GM21360 (cell line): ENCODE measurements around the gene NEDD4L.

ENCODE experiments used
- ATAC-seq: cut with Tn5 transposase; IDR thresholded peaks from one replicate; pipeline ENCODE4 v1.9.1; 2021; ENCODE audit warnings: mild to moderate bottlenecking, moderate library complexity; ENCODE audit not compliant: unreplicated experiment

The NEDD4L gene

DNA sequence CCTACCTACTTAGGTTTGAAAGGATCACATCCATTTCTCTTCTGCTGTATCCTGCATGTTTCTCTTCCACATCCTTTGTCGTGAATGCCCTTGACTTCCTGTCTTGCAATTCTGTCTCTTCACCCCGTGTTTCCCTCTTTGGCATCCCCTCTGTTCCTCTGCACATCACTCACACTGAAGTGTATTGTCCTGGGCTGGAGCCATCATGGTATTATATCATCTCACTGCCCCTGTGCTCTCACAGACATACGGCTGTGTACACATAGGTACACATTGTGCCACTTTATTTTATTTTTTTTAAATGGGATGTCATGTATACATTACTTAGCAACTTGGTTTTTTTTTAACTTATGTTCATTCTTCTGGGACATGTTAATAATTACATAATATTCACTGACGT lies 293.3 kb downstream of the NEDD4L start:
- ATAC-seq: no peak

DNA sequence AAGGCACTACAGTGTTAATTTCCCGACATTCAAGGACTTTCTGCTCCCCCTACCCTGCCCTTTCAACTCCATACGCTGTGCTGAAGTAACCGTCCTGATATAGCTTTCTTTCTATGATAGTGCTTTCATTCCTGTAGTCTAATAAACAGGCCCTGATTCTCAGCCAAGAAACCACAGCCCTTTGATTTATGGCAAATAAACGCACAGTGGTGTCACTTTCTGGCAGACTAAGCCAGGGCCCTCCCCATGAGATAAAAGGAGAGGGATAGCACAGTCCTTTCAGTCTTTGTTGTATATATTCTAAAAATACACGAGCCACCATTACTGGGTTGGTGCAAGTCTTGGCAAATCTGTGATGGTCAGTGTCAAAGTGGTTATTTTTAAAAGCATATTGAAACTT lies 293.7 kb downstream of the NEDD4L start:
- no peak for ATAC-seq

DNA sequence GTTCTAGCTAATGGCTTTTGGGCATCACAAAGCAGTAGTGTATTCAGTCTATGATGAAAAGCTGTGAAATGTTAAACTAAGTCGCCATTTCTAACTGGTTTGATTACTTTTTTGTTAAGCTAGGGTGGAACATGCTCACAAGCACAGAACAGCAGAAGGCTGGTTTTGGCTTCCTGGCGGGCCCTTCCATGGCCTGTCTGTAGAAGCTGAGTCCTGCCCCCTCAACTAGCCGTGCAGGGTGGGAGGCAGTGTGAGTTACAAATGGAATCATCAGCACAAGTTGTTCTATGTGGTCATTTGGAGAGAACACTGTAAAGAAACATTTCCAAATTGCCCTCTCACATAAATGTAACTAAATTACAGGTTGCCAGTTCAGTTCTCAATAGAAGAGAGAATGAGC lies 294.1 kb downstream of the NEDD4L start:
- no peak for ATAC-seq

DNA sequence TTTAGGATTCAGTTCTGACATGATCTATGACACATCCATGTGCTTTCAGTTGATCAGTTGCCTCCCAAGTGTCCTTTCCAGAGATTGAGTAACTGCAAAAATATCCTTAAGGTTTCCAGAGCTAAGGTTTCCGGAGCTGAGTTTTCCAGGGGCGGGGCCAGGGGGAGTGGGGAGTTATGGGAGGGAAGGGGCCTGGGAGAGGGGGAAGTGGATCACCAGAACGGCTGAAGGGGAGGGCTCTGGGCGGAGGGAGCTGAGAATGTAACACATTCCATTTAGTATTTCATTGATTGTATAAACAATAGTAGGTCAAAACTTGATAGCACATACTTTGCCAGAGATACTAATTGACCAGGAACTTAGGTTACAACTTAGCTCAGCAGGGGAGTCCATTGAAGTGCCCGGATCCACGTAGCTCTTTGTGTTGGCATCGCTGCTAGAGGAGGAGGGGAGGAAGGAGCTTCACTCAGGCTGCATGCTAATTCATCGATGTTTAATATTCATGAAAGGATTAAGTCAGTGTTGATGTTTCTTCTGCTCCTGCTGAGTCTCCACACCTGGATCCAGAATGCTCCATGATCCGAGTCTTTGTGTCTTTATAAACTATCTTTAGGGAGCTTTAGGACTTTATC lies 295.1 kb downstream of the NEDD4L start:
- ATAC-seq: no peak

DNA sequence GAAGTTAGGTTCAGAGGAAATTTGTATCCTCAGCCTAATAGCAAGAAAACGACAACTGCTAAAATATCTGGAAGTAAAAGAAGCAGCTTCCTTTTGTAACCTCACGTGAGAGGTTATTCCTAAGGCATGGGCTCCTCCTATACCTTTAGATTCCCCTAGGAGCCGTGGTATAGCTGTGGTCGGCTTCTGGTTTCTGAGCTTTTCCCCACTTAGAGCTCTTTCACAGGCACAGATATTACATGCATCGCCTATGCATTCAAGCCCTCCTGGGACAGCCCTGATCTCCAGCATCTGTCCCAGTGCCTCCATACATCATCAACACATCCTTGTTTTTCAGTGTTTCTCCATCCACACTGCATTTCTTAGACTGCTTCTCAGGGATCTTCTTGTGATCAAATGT lies 295.9 kb downstream of the NEDD4L start:
- ATAC-seq: no peak

DNA sequence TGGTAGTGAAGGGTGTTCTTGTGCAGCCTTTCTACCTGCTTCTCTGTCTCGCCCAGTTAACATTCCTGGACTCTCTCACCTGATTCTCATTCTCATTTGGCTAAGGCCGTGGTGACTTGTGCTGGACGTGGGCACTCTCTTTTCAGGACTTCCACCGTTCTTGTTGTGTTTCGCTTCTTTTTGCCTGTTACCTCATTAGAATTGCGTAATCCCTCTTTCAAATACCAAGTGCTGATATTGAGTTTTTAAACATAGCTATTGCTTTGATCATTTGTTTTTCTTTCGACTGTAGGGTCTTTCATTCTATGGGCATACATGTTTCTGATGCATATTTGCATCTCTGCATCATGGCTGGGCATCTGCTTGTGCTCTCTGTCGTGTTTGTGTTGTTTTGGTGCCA lies 297.9 kb downstream of the NEDD4L start:
- ATAC-seq: no peak

DNA sequence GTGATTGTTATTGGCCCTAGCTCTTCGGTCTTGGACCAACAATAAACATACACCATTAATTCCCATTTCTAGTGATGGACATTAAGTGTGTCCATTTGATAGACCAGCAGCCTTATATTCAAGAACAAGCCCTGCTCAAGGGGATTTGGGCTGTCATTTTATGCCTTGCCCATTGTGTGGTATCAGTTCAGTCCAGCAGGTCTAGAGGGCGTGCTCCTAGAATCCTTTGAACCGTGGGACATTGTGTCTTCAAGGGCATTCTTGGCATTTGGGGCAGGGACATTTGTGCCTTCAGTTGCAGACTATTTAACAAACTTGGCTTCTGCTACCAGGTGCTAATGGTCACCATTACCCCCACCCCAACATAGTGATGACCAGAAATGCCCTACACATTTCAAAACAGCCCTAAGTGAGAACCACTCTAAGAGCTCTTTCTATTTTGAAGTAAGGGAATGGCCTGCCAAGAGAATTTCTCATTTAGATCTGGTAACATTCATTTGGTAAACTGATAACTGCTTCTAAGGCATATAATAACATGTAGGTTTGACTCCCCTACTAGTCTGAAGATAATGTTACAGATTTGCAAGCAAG lies 300.1 kb downstream of the NEDD4L start:
- ATAC-seq: no peak

DNA sequence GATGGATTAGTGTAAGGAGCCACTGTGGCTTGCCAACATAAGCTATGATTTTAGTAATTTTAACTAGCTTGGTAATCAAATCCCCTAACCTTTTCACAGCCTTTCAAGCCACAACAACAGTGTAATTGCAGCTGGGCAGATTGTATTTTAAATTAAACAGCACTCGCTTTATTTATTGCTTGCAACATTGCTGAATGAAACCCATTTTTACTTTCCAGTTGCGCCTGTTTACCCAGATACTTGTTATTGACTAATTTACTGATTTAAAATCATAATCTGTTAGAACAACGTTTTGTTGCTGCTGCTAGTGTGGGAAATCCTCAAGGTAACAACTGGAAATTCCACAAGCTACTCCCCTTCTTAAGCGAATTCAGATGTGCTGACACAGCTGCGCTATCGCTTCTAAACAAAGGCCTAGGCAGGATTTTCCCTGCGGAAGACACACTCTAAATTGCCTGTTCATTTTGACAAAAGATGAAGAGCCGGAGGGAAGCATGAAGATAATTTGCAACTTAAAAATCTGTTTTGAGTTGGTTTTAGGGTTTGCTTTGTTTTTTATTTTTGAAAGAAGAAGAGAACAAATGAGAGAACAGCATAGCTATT lies 300.9 kb downstream of the NEDD4L start:
- ATAC-seq: no peak

DNA sequence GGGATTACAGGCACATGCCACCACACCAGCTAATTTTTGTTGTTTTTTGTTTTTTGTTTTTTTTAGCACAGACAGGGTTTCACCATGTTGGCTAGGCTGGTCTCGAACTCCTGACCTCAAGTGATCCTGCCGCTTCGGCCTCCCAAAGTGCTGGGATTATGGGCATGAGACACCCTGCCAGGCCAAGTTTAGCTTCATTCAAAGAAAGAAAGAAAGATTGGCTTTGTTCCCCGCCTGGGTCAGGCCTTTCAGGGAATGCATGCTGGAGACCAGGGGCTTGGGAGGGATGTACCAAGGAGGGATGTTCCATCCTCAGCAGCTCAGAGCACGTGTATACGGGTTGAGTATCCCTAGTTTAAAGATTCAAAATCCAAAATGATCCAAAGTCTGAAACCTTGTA lies 301.8 kb downstream of the NEDD4L start:
- no peak for ATAC-seq

DNA sequence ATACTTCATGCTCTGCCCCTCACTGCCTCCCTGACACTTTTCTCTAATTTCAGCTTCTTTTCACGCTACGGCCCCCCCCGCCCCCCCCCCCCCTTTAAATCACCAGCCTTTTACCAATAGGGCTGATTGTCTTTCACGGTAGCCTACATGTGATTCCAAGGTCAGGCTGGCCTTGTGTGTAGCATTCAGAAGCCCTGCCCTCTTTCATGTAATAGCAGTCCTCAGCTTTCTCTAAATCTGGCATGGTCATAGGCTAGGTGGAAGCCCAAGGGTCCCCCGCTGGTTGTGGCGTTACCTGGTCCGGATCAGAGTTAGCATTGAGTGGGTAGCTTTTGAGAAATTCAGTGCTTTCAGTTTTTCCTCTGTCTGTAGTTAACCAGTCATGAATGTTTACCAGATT lies 303.1 kb downstream of the NEDD4L start:
- no peak for ATAC-seq

DNA sequence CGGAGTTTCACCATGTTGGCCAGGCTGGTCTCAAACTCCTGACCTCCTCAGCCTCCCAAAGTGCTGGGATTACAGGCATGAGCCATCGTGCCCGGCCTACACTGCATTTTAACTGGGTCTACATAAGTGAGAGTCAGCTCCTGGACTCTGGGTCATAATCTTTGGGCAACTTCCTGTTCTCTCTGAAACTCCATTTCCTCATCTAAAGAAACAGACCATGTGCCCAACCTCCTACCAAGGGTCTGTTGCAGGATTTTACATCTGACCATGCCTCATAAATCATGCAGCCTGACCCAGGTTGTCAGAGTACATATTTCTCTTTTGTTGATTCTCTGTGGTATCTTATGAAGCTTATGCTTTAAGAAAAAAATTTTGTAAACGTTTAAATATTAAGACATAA lies 304.5 kb downstream of the NEDD4L start:
- ATAC-seq: no peak

DNA sequence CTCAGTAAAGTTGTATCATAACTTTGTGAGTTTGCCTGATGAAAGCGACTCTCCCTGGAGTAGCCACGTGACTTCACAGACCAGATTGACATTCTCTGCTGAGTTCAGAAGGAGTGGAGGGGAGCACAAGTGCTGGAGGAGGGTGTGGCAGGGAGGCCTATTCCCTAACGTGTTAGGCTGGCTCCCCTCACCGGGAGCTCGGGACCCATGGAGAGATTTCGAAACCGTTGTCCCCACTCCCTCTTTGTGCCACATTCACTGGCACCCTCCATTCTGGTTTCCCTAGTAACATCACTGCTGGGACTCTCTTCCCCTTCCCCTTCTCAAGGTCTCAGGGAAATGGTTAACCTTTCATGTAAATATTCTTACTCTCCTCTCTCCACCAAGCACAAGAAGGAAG lies 304.9 kb downstream of the NEDD4L start:
- no peak for ATAC-seq

DNA sequence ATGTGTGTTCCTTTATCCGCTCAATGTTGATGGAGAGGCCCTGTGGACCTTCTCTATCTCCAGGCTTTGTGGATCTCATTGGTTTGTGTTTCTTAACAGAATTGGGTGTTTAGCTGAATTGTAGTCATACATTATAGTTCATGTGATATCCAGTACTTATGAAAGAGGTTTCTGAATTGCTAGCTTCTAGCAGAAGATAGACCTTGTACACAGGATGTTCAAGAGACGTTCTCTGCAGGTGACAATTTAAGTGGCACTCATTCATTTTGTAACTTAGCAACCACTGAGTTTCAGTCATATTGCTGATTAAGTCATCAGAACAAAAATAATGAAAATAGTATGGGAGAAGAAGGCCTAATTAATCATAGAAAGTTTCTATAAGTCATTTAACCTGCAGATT lies 305.6 kb downstream of the NEDD4L start:
- no peak for ATAC-seq

DNA sequence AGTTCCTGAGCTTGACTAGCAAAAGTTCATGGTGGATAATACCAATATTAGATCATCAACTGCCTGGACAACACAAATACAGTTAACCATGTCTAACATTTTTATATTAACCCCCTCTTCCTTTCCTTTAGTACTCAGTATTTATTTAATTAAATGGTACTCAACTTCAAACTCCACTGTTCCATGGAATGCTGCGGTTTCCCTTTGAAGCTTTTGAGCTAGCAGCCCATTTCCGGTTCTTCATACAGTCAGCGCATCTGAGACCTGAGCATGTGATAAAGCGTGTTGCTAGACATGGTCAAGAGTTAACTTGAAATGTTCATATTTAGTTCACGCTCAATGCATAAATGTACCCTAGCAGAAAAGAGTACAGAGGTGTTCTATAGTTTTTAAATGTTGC lies 306.5 kb downstream of the NEDD4L start:
- no peak for ATAC-seq

DNA sequence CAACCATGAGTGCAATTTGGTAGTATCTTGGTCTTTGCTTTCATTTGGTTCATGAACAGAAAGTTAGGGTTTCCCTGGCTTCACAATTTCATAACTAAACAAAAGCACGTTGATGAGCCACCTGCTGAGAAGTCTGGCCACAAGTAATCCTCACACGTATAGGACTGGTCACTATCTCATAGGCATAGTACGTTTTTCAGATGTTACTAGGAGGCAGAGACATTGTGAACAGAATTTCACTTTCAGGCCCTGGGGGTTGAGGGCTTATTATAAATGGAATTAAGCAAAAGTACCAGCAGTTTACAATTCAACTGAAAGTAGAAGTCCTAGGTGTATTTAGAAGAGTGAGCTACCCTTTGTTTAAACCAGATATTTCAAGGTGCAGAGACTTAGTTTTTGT lies 307.8 kb downstream of the NEDD4L start:
- ATAC-seq: no peak

DNA sequence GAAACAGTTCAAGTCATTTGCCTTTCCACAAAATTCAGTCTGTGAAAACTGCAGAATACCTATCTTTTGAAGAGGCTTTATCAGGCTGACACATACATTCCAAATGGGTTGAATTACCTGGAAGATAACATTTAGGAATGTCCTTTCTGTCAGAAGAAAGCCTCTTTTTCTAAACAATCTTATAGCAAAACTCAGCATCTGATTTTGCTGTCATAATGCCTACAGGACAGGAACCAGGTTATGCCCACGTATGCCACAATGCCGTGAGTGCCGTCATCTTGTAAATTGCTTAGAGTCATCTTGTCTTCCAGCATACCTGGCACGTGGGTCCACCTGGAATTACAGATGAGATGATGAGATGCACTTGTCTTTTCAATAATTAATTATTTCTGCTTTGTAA lies 309.6 kb downstream of the NEDD4L start:
- no peak for ATAC-seq

DNA sequence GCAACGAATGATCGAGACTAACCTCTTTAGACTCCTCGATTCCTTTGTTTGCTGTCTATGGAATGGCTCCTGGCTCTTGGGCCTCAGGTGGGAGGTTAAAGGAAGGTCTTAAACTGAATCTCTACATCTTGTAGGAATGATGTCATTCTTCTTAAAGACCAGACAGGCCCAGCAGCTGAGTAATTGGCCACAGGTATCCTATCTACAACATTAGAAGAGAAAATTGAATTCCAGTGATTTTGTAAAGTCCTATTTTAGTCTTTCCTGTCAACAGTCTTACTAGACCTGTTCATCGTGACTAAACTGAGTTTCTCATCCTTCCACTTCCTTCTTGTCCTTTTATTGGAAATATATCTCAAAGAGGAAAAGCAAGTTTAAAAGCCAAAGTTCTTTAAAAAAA lies 310.0 kb downstream of the NEDD4L start:
- ATAC-seq: no peak

DNA sequence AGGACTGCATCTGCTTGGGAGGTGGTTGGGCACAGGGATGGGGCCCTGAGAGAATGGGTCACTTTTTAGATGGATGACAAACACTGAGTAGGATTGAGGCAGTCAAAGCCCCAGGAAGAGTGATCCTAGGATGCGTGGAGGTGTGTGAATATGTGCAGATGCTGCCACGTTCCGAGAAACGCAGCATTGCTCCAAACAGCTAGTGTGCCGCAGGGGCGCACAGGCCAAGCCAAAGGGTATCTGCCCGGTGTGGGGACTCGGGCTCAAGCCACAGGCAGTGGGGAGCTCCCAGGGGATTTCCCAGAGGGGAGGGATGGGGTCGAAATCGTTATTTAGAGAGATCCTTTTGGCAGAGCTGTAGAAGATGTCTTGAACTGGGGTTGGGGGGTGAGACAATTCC lies 310.8 kb downstream of the NEDD4L start:
- no peak for ATAC-seq

DNA sequence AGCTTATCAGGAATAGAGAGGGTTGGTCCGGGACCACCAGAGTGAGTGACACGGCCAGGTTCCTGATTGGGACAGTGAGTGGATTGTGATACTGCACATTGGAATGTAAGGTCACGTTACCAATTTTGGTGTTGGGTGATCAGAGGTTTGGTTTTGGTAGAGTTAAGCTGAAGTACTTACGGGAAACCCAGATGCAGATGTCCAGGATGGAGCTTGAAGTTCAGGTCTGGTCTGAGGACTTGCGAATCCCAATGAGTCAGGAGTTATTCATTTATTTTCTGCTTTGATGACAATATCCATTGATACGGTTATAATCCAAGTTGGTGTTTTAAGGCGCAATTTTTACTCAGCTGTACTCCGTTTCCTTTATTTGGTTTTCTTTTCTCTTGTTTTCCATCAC lies 311.2 kb downstream of the NEDD4L start:
- ATAC-seq: no peak

DNA sequence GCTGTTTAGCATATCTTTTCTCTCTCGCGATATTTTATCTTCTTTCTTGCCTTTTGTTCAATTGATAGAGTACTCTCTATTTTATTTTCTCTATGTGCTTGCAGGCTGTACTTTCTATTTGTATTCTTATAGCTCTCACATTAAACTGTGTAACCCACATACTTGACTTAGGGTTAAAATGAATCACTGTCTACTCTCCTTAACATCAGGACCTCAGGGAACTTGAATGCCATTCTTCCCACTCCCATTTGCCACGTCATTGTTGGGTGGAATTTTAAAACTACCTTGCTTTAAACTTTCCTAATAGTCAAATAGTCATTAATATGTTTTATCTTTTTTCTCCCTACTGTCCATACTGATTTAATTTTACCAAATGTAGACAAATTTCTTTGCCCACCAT lies 315.2 kb downstream of the NEDD4L start:
- no peak for ATAC-seq

DNA sequence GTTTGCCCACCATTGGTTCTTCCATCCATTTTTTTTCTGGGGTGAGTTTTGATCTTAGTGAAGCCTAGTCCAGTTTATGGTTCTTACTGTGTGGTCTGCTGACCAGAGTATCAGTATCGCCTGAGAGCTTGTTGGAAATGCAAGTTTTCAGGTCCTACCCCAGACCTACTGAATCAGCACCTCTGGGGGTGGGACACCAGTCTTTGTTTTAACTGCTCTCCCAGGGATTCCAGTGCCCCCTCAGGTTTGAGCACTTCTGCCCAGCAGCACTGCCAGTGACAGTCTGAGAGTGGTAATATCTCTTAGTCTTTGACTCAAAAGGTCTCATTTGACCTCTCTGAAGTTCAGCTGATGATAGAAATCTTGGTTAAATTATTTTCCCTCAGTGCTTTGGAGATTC lies 315.6 kb downstream of the NEDD4L start:
- no peak for ATAC-seq

DNA sequence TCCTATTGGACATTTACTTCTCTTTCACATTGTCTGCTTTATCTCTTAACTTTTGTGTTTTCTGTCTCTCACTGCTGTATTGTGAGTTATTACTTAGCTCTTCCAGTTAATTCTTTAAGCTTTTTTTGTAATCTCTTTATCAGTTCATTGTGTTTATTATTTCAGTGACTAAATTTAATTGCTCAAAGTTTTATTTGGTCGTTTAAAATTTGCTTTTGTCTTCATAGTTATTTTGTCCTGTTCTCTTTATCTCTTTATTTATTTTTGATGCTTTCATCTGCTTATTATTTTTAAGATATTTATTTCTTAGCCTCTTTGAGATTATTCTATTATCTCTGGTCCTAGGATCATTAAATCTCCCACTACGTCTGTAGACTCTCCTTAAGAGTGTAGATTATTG lies 316.3 kb downstream of the NEDD4L start:
- no peak for ATAC-seq

DNA sequence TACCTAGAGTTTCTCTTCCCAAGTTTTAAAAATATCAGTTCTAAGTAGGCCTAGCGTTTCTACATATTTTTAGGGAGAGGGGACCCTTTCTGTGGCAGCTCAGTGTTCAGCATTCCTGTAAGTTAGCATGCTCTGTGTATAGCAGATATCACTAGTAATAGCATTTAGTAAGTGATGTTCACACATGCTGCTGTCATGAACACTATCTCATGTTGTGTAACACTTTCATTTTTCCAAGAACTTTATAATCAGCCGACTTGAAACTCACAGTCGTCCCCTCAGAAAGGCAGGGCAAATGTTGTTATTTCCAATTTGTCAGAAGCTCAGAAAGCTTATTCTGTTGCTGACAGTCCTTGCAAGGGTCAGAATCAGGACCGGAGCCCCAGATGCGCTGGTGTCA lies 317.2 kb downstream of the NEDD4L start:
- no peak for ATAC-seq
